SH-SY5Y (cell line): ENCODE measurements around the gene NOB1.

ENCODE experiments used
- GATA2 ChIP-seq: IDR thresholded peaks from 2 replicates; pipeline ENCODE4 v1.6.1; 2011; ENCODE audit warnings: mild to moderate bottlenecking, low read depth, low read length
- GATA3 ChIP-seq: IDR thresholded peaks from 2 replicates; pipeline ENCODE4 v1.6.1; 2011; ENCODE audit warnings: low read depth, mild to moderate bottlenecking, low read length, moderate library complexity

GRCh38 chr16:69732101-69732500 lies 22.6 kb downstream of the NOB1 start:
- TF ChIP-seq GATA2, result no peak
- no peak for TF ChIP-seq GATA3
